ENCODE results near the gene MFAP4.

The MFAP4 gene

GRCh38 chr17:19410091-19410490, 23.1 kb upstream of the MFAP4 start:
- no peaks in the 10 kb centered on the region for H3K36me3 ChIP-seq (ENCODE audit: control insufficient read depth, insufficient read depth, low read length)
- no peaks in the 10 kb centered on the region for H3K27me3 ChIP-seq (ENCODE audit: control insufficient read depth, insufficient read depth, low read length)
- no peaks in the 10 kb centered on the region for H3K9me3 ChIP-seq (ENCODE audit: control insufficient read depth, insufficient read depth, low read length)
- no peak for DNase-seq (ENCODE audit: low read depth, low spot score)
- no CpG with 5 or more reads among the region's 6 CpGs for WGBS (ENCODE audit: insufficient coverage, insufficient read length)
- H3K4me3 ChIP-seq (ENCODE audit: low read length) = no peak overlapping the region
- 0 out of 2 replicates have a peak, but pooled peaks cover 1% of the 10 kb centered on the region for H3K4me1 ChIP-seq (ENCODE audit: control insufficient read depth, insufficient read depth, low read length)
- H3K27ac ChIP-seq (ENCODE audit: low read length) = no peak overlapping the region

DNA sequence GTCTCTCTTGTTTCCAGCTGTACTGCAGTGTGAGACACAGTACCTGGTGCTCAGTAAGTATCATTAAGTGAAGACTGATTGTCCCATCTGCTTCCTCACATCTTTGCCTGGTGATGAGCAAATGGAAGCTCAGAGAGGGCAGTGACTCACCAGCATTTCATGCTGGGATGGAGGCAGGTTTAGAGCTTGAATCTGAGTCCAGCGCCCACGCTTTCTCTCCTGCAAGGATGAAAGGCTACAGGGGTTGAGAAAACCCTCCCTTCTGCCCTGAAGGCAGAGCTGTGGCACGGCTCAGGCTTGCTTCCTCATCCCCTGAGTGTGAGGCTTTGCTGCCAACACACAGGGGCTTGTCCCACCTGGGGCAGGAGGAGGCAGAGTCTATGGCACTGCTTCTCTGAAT, 22.5 kb upstream of the MFAP4 start:
- whole genome bisulfite sequencing (ENCODE audit: insufficient coverage, insufficient read length) = no CpG with 5 or more reads among the region's 3 CpGs
- H3K27me3 ChIP-seq (ENCODE audit: control insufficient read depth, insufficient read depth, low read length) = no peaks in the 10 kb centered on the region
- no peak overlapping the region for H3K27ac ChIP-seq (ENCODE audit: low read length)
- 0 out of 2 replicates have a peak, but pooled peaks cover 1% of the 10 kb centered on the region for H3K4me1 ChIP-seq (ENCODE audit: control insufficient read depth, insufficient read depth, low read length)
- no peaks in the 10 kb centered on the region for H3K36me3 ChIP-seq (ENCODE audit: control insufficient read depth, insufficient read depth, low read length)
- H3K9me3 ChIP-seq (ENCODE audit: control insufficient read depth, insufficient read depth, low read length) = no peaks in the 10 kb centered on the region
- no peak overlapping the region for H3K4me3 ChIP-seq (ENCODE audit: low read length)
- no peak for DNase-seq (ENCODE audit: low read depth, low spot score)

- no CpG with 5 or more reads among the region's 3 CpGs for WGBS (ENCODE audit: insufficient coverage, insufficient read length)
- no peaks in the 10 kb centered on the region for H3K27me3 ChIP-seq (ENCODE audit: control insufficient read depth, insufficient read depth, low read length)
- H3K4me3 ChIP-seq (ENCODE audit: low read length) = no peak overlapping the region
- no peaks in the 10 kb centered on the region for H3K36me3 ChIP-seq (ENCODE audit: control insufficient read depth, insufficient read depth, low read length)
- DNase-seq (ENCODE audit: low read depth, low spot score) = no peak
- no peak overlapping the region for H3K27ac ChIP-seq (ENCODE audit: low read length)
- 0 out of 2 replicates have a peak, but pooled peaks cover 1% of the 10 kb centered on the region for H3K4me1 ChIP-seq (ENCODE audit: control insufficient read depth, insufficient read depth, low read length)
- H3K9me3 ChIP-seq (ENCODE audit: control insufficient read depth, insufficient read depth, low read length) = no peaks in the 10 kb centered on the region
Observed at GRCh38 chr17:19409066-19409465, 22.1 kb upstream of the MFAP4 start.

- Histone ChIP-seq H3K27me3 (ENCODE audit: control insufficient read depth, insufficient read depth, low read length) (no peaks in the 10 kb centered on the region), H3K4me1 (ENCODE audit: control insufficient read depth, insufficient read depth, low read length) (0 out of 2 replicates have a peak, but pooled peaks cover 1% of the 10 kb centered on the region), H3K9me3 (ENCODE audit: control insufficient read depth, insufficient read depth, low read length) (no peaks in the 10 kb centered on the region), H3K27ac (ENCODE audit: low read length) (no peak overlapping the region), H3K4me3 (ENCODE audit: low read length) (no peak overlapping the region), H3K36me3 (ENCODE audit: control insufficient read depth, insufficient read depth, low read length) (no peaks in the 10 kb centered on the region)
- WGBS (ENCODE audit: insufficient coverage, insufficient read length) = no CpG with 5 or more reads among the region's 2 CpGs
- no peak for DNase-seq (ENCODE audit: low read depth, low spot score)
Observed at GRCh38 chr17:19408346-19408710, 21.3 kb upstream of the MFAP4 start.

- H3K4me1 ChIP-seq (ENCODE audit: control insufficient read depth, insufficient read depth, low read length) = 0 out of 2 replicates have a peak, but pooled peaks cover 1% of the 10 kb centered on the region
- H3K27me3 ChIP-seq (ENCODE audit: control insufficient read depth, insufficient read depth, low read length) = no peaks in the 10 kb centered on the region
- H3K9me3 ChIP-seq (ENCODE audit: control insufficient read depth, insufficient read depth, low read length) = no peaks in the 10 kb centered on the region
- no peak overlapping the region for H3K4me3 ChIP-seq (ENCODE audit: low read length)
- H3K36me3 ChIP-seq (ENCODE audit: control insufficient read depth, insufficient read depth, low read length) = no peaks in the 10 kb centered on the region
- no peak for DNase-seq (ENCODE audit: low read depth, low spot score)
- no peak overlapping the region for H3K27ac ChIP-seq (ENCODE audit: low read length)
- WGBS (ENCODE audit: insufficient coverage, insufficient read length) = no CpG with 5 or more reads among the region's 10 CpGs
Observed at GRCh38 chr17:19407601-19408345, 20.8 kb upstream of the MFAP4 start.

DNA sequence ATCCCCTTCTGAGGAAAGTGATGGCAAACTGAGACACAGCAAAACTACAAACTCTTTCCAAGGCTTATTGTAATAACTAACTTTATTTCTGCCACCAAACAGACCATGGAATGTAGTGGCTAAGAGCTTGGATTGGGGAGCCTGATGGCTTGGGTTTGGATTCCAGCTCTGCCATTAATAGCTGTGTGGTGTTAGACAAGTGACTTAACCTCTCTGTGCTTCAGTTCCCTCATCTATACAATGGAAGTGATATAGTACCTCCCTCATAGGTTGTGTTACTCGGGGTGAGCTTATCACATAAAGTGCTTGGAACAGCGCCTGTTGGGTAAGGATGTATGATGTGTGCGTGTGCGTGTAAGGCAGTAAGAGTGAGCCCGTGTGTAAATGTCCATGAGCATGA, 18.1 kb upstream of the MFAP4 start:
- H3K36me3 ChIP-seq (ENCODE audit: control insufficient read depth, insufficient read depth, low read length) = no peaks in the 10 kb centered on the region

DNA sequence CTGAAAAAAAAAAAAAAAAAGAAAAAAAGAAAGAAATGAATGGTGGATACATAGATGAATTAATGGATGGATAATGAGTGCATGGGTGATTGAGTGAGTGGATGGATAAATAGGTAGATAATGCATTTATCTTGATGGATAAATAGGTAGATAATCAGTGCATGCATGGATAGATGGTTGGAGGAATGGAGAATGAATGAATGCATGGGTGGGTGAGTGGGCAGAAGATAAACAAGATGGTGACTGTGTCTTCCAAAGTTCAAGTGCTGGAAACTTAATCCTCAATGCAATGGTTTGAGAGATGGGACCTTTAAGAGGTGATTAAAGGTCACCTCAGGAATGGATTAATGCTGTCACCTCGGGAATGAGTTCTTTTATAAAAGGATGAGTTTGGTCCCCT, 17.3 kb upstream of the MFAP4 start:
- Histone ChIP-seq H3K4me1 (ENCODE audit: control insufficient read depth, insufficient read depth, low read length) (no peaks in the 10 kb centered on the region), H3K9me3 (ENCODE audit: control insufficient read depth, insufficient read depth, low read length) (no peaks in the 10 kb centered on the region), H3K4me3 (ENCODE audit: low read length) (no peak overlapping the region), H3K36me3 (ENCODE audit: control insufficient read depth, insufficient read depth, low read length) (no peaks in the 10 kb centered on the region), H3K27me3 (ENCODE audit: control insufficient read depth, insufficient read depth, low read length) (no peaks in the 10 kb centered on the region), H3K27ac (ENCODE audit: low read length) (no peak overlapping the region)
- no peak for DNase-seq (ENCODE audit: low read depth, low spot score)
- WGBS (ENCODE audit: insufficient coverage, insufficient read length) = no CpG with 5 or more reads among the region's 1 CpG

More for the DNA sequence above, 18.1 kb upstream of the MFAP4 start:
- no CpG with 5 or more reads among the region's 5 CpGs for WGBS (ENCODE audit: insufficient coverage, insufficient read length)
- Histone ChIP-seq H3K27ac (ENCODE audit: low read length) (no peak overlapping the region), H3K4me3 (ENCODE audit: low read length) (no peak overlapping the region), H3K9me3 (ENCODE audit: control insufficient read depth, insufficient read depth, low read length) (no peaks in the 10 kb centered on the region), H3K27me3 (ENCODE audit: control insufficient read depth, insufficient read depth, low read length) (no peaks in the 10 kb centered on the region), H3K4me1 (ENCODE audit: control insufficient read depth, insufficient read depth, low read length) (no peaks in the 10 kb centered on the region)
- DNase-seq (ENCODE audit: low read depth, low spot score) = no peak

- no peaks in the 10 kb centered on the region for H3K9me3 ChIP-seq (ENCODE audit: control insufficient read depth, insufficient read depth, low read length)
- H3K27ac ChIP-seq (ENCODE audit: low read length) = no peak overlapping the region
- H3K36me3 ChIP-seq (ENCODE audit: control insufficient read depth, insufficient read depth, low read length) = no peaks in the 10 kb centered on the region
- DNase-seq (ENCODE audit: low read depth, low spot score) = no peak
- H3K4me3 ChIP-seq (ENCODE audit: low read length) = no peak overlapping the region
- H3K4me1 ChIP-seq (ENCODE audit: control insufficient read depth, insufficient read depth, low read length) = no peaks in the 10 kb centered on the region
- H3K27me3 ChIP-seq (ENCODE audit: control insufficient read depth, insufficient read depth, low read length) = no peaks in the 10 kb centered on the region
- no CpG with 5 or more reads among the region's 4 CpGs for WGBS (ENCODE audit: insufficient coverage, insufficient read length)
Observed at GRCh38 chr17:19403021-19403420, 16.0 kb upstream of the MFAP4 start.

GRCh38 chr17:19402171-19402570, 15.2 kb upstream of the MFAP4 start:
- no CpG with 5 or more reads among the region's 1 CpG for WGBS (ENCODE audit: insufficient coverage, insufficient read length)
- H3K36me3 ChIP-seq (ENCODE audit: control insufficient read depth, insufficient read depth, low read length) = no peaks in the 10 kb centered on the region
- peaks cover 3% of the 10 kb centered on the region; the same call in 1 of the 2 replicates for H3K4me1 ChIP-seq (ENCODE audit: control insufficient read depth, insufficient read depth, low read length)
- no peak overlapping the region for H3K4me3 ChIP-seq (ENCODE audit: low read length)
- no peaks in the 10 kb centered on the region for H3K27me3 ChIP-seq (ENCODE audit: control insufficient read depth, insufficient read depth, low read length)
- DNase-seq (ENCODE audit: low read depth, low spot score) = no peak
- H3K9me3 ChIP-seq (ENCODE audit: control insufficient read depth, insufficient read depth, low read length) = no peaks in the 10 kb centered on the region
- H3K27ac ChIP-seq (ENCODE audit: low read length) = no peak overlapping the region

- Histone ChIP-seq H3K9me3 (ENCODE audit: control insufficient read depth, insufficient read depth, low read length) (no peaks in the 10 kb centered on the region), H3K4me1 (ENCODE audit: control insufficient read depth, insufficient read depth, low read length) (peaks cover 3% of the 10 kb centered on the region; the same call in 1 of the 2 replicates), H3K27ac (ENCODE audit: low read length) (no peak overlapping the region), H3K4me3 (ENCODE audit: low read length) (no peak overlapping the region), H3K27me3 (ENCODE audit: control insufficient read depth, insufficient read depth, low read length) (no peaks in the 10 kb centered on the region), H3K36me3 (ENCODE audit: control insufficient read depth, insufficient read depth, low read length) (no peaks in the 10 kb centered on the region)
- no peak for DNase-seq (ENCODE audit: low read depth, low spot score)
- no CpG with 5 or more reads among the region's 8 CpGs for WGBS (ENCODE audit: insufficient coverage, insufficient read length)
Observed at GRCh38 chr17:19401321-19402010, 14.5 kb upstream of the MFAP4 start.

Measured in iPS DF 6.9 (cell line).